MM.1S (cell line): Measurements from ENCODE around the gene ADAM19.
A peak's percentile ranks its signal among the peaks of the same experiment; 100 is the strongest.

Experiments
- DNase-seq: peaks from one replicate; pipeline ENCODE4 v3.0.0-alpha.2; 2015
- H2AFZ ChIP-seq: fragments of 300-600 bp; sonication (generic); 2 replicates; pipeline ENCODE4 v1.6.0; 2016; ENCODE audit warnings: antibody characterized with exemption, low read length
- H3F3A ChIP-seq: fragments of 300-600 bp; sonication (generic); 2 replicates; pipeline ENCODE4 v1.6.1; 2016; ENCODE audit warnings: mild to moderate bottlenecking, antibody characterized with exemption, low read length, moderate library complexity, mixed read lengths; ENCODE audit not compliant: insufficient read depth
- H3K27ac ChIP-seq: fragments of 300-600 bp; sonication (generic); 2 replicates; pipeline ENCODE4 v1.5.1; 2016; ENCODE audit warnings: mild to moderate bottlenecking, low read length
- H3K27me3 ChIP-seq: fragments of 300-600 bp; sonication (generic); replicated peaks from 2 replicates; pipeline ENCODE4 v1.6.0; 2016; ENCODE audit warnings: low read length; ENCODE audit not compliant: insufficient read depth
- H3K36me3 ChIP-seq: fragments of 300-600 bp; sonication (generic); replicated peaks from 2 replicates; pipeline ENCODE4 v1.6.1; 2016; ENCODE audit warnings: mild to moderate bottlenecking, low read length, mixed read lengths; ENCODE audit not compliant: insufficient read depth
- H3K4me1 ChIP-seq: fragments of 300-600 bp; sonication (generic); 2 replicates; pipeline ENCODE4 v1.6.1; 2016; ENCODE audit warnings: low read length, mixed read lengths
- H3K4me2 ChIP-seq: fragments of 300-600 bp; sonication (generic); 2 replicates; pipeline ENCODE4 v1.6.0; 2016; ENCODE audit warnings: low read depth, low read length
- H3K4me3 ChIP-seq: fragments of 300-600 bp; sonication (generic); 2 replicates; pipeline ENCODE4 v1.5.1; 2016; ENCODE audit warnings: low read length, mixed read lengths
- H3K79me2 ChIP-seq: fragments of 300-600 bp; sonication (generic); 2 replicates; pipeline ENCODE4 v1.6.1; 2016; ENCODE audit warnings: mixed run types, low read length, mixed read lengths
- H3K9ac ChIP-seq: fragments of 300-600 bp; sonication (generic); 2 replicates; pipeline ENCODE4 v1.6.1; 2016; ENCODE audit warnings: low read length, mixed read lengths
- H3K9me2 ChIP-seq: fragments of 300-600 bp; sonication (generic); replicated peaks from 2 replicates; pipeline ENCODE4 v1.6.1; 2016; ENCODE audit warnings: mild to moderate bottlenecking, low read length, mixed read lengths; ENCODE audit not compliant: insufficient read depth
- H3K9me3 ChIP-seq: fragments of 300-600 bp; sonication (generic); replicated peaks from 2 replicates; pipeline ENCODE4 v1.6.1; 2016; ENCODE audit warnings: mild to moderate bottlenecking, low read length, mixed read lengths; ENCODE audit not compliant: insufficient read depth
- H4K20me1 ChIP-seq: fragments of 300-600 bp; sonication (generic); 2 replicates; pipeline ENCODE4 v1.6.1; 2016; ENCODE audit warnings: mild to moderate bottlenecking, low read length, moderate library complexity, mixed read lengths; ENCODE audit not compliant: insufficient read depth
- EZH2 ChIP-seq: fragments of 300-600 bp; sonication (generic); optimal IDR thresholded peaks from 2 replicates; pipeline ENCODE3; 2017; ENCODE audit warnings: low read depth, mild to moderate bottlenecking, antibody characterized with exemption, low read length, mixed read lengths
- EZH2phosphoT487 ChIP-seq: fragments of 300-600 bp; sonication (generic); IDR thresholded peaks from 2 replicates; pipeline ENCODE4 v1.6.1; 2018; ENCODE audit warnings: antibody characterized with exemption, low read length
- TF ChIP-seq, protein P1 (sequence below): fragments of 300-600 bp; sonication (generic); IDR thresholded peaks from 2 replicates; pipeline ENCODE4 v1.5.1; 2016; ENCODE audit warnings: antibody characterized with exemption, low read length, mixed read lengths

Gene ADAM19

DNA sequence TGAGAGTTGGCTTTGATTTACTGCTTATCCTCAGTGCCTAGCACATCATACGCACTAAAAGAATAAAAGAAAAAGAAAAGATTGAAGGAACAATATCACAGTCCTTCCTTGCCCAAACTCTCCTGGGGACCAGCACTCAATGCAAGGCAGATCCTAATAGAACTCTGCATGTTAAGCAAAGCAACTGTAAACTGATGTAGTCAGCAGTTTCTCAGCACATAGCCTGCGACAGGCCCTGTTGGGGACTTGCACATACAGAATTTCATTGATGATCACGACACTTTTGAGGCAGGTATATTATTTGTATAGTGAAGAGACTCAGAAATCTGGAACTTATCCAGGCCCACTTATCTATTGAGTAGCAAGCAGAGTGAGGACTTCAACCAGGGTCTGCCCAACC lies 100.1 kb downstream of the ADAM19 start:
- no peak overlapping the region for H3K4me2 ChIP-seq
- no peaks in the 10 kb centered on the region for H3K36me3 ChIP-seq
- no peaks in the 10 kb centered on the region for H3K79me2 ChIP-seq
- no peak overlapping the region for H3K4me3 ChIP-seq
- H3K4me1 ChIP-seq = no peaks in the 10 kb centered on the region
- no peaks in the 10 kb centered on the region for H4K20me1 ChIP-seq
- no peaks in the 10 kb centered on the region for H3K27me3 ChIP-seq
- no peaks in the 10 kb centered on the region for H3K9me2 ChIP-seq
- no peak for TF ChIP-seq EZH2
- no peak for TF ChIP-seq EZH2phosphoT487
- TF ChIP-seq, protein P1, sequence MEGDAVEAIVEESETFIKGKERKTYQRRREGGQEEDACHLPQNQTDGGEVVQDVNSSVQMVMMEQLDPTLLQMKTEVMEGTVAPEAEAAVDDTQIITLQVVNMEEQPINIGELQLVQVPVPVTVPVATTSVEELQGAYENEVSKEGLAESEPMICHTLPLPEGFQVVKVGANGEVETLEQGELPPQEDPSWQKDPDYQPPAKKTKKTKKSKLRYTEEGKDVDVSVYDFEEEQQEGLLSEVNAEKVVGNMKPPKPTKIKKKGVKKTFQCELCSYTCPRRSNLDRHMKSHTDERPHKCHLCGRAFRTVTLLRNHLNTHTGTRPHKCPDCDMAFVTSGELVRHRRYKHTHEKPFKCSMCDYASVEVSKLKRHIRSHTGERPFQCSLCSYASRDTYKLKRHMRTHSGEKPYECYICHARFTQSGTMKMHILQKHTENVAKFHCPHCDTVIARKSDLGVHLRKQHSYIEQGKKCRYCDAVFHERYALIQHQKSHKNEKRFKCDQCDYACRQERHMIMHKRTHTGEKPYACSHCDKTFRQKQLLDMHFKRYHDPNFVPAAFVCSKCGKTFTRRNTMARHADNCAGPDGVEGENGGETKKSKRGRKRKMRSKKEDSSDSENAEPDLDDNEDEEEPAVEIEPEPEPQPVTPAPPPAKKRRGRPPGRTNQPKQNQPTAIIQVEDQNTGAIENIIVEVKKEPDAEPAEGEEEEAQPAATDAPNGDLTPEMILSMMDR = no peak
- H3F3A ChIP-seq = no peaks in the 10 kb centered on the region
- no peak overlapping the region for H2AFZ ChIP-seq
- no peak overlapping the region for H3K27ac ChIP-seq
- no peaks in the 10 kb centered on the region for H3K9me3 ChIP-seq
- DNase-seq = no peak
- no peak overlapping the region for H3K9ac ChIP-seq

DNA sequence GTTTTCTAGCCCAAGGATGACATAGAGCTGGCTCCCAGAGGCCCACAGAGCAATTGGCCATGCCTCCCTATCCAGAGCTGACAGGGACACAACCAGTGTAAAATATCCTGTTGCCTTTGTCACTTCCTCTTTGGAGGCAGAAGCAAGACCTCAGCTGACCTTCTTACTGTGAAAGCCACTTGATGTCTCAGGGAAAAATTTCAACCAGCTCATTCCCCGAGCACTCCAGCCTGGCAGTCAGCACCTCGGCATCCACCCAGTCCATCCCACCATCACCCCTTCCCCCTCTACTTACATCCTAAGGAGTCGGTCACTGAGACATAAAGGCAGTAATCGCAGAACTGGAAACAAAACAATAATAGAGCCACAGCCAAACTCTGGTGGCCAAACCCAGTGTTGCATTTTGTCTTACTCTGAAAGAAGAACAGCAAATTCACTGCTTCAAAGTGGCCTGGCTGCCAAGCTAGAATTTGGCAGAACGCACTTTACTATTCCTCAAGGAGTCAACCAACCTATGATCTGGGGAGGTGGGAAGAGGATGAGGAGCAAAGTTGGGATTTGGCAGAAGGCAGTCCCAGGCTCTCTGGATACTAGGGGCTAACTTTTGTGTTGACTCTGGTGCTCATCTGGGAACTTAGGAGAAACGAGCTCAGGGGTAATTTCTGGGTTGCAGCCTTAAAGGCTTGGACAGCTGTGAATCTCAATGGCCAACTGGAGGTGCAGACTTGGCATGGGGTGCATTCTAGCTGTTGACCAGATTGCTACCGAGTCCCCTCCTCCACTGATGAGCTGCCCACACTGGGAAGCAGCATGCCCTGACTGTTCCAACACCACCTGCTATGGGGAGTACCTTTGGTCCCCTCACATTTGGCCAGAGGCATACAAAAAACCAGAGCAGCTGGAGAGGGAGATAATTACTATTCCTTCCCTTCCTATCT lies 101.9 kb downstream of the ADAM19 start:
- Histone ChIP-seq H3F3A (no peaks in the 10 kb centered on the region), H3K27ac (no peak overlapping the region), H3K9ac (no peak overlapping the region), H3K79me2 (no peaks in the 10 kb centered on the region), H3K4me2 (no peak overlapping the region), H4K20me1 (no peaks in the 10 kb centered on the region), H3K4me3 (no peak overlapping the region), H3K36me3 (no peaks in the 10 kb centered on the region), H2AFZ (no peak overlapping the region), H3K4me1 (no peaks in the 10 kb centered on the region), H3K9me3 (no peaks in the 10 kb centered on the region), H3K27me3 (no peaks in the 10 kb centered on the region), H3K9me2 (no peaks in the 10 kb centered on the region)
- no peak for DNase-seq
- TF ChIP-seq, protein P1 = no peak
- TF ChIP-seq EZH2 (no peak), EZH2phosphoT487 (no peak)

DNA sequence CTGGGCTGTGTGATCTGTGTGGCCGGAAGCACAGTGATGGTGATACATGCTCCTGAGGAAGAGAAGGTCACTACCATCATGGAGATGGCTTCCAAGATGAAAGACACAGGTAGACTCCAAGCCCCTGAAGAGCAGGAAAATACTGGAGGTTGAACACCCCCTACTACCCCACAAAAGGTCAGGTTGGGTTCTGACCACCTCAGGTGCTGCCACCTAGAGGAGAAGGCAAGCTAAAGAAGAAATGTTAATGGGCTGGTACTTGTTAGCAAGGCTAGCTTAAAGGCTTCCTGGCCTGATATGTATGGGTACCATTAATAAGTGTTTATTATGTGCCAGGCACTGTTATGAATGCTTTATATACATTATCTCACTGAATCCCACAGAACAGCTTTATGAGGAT lies 103.9 kb downstream of the ADAM19 start:
- no peak for TF ChIP-seq EZH2phosphoT487
- TF ChIP-seq, protein P1 = peak; percentile 62
- Histone ChIP-seq H3K36me3 (no peaks in the 10 kb centered on the region), H3K9me3 (no peaks in the 10 kb centered on the region), H2AFZ (no peak overlapping the region), H3K4me2 (no peak overlapping the region), H3K9me2 (no peaks in the 10 kb centered on the region), H3K4me3 (no peak overlapping the region), H3K27me3 (no peaks in the 10 kb centered on the region), H3K9ac (no peak overlapping the region), H3K27ac (no peak overlapping the region), H4K20me1 (no peaks in the 10 kb centered on the region), H3K4me1 (no peaks in the 10 kb centered on the region), H3K79me2 (no peaks in the 10 kb centered on the region), H3F3A (no peaks in the 10 kb centered on the region)
- DNase-seq = peak; percentile 27
